Sigmoid colon (tissue), 4 donors: Measurements from ENCODE around the gene REXO1.

Experiments
- CTCF ChIP-seq, 4 experiments: fragments of 450-650 bp in 3 of 4; fragments of 200-600 bp in 1 of 4; IDR thresholded peaks; one replicate each; pipeline ENCODE4 v1.5.1; 2016 to 2019; ENCODE audit warnings: antibody characterized with exemption in 4 of 4, mild to moderate bottlenecking in 3 of 4, moderate library complexity in 2 of 4
- POLR2AphosphoS5 ChIP-seq, 4 donors: sonication (generic); formaldehyde crosslinking; IDR thresholded peaks; one replicate each; pipeline ENCODE4 v1.6.1; 2017; ENCODE audit warnings: antibody characterized with exemption in 4 of 4

- TF ChIP-seq CTCF (IDR thresholded peaks at IDR 0.05) = no peak
- no peak for TF ChIP-seq POLR2AphosphoS5 (IDR thresholded peaks at IDR 0.05)
Measured at GRCh38 chr19:1843116-1843515, 5.2 kb downstream of the REXO1 start.
